Effector memory CD8-positive, alpha-beta T cell (primary cell): ENCODE measurements around the gene NEURL2.
"Not testable (repeated sequence)": the region's sequence is repeated elsewhere in the genome, so short reads cannot be mapped to it uniquely, and the experiment has no call there.

Experiments
- ATAC-seq: fragments of 150-1000 bp; cut with Tn5 transposase; replicated peaks from 2 replicates; pipeline ENCODE4 v1.10.0; 2021; ENCODE audit warnings: mild to moderate bottlenecking, moderate library complexity
- DNase-seq, 3 experiments: peaks; one replicate each; pipeline ENCODE4 v3.0.0; 2021
- H3K27ac Mint-ChIP-seq, 2 donors: one replicate each; pipeline ENCODE4 v1.8.0; 2022; ENCODE audit warnings: mild to moderate bottlenecking in 2 of 2, mixed read lengths in 2 of 2, moderate library complexity in 2 of 2
- H3K27me3 Mint-ChIP-seq, 2 donors: one replicate each; pipeline ENCODE4 v1.8.0; 2022; ENCODE audit warnings: mixed read lengths in 2 of 2
- H3K36me3 Mint-ChIP-seq: one replicate; pipeline ENCODE4 v1.8.0; 2022; ENCODE audit warnings: mild to moderate bottlenecking, moderate library complexity, mixed read lengths; ENCODE audit not compliant: insufficient read depth
- H3K4me1 Mint-ChIP-seq, 2 donors: one replicate each; pipeline ENCODE4 v1.8.0; 2022; ENCODE audit warnings: low read depth in 2 of 2, mixed read lengths in 2 of 2
- H3K4me3 Mint-ChIP-seq, 2 donors: one replicate each; pipeline ENCODE4 v1.8.0; 2022; ENCODE audit warnings: mild to moderate bottlenecking in 2 of 2, mixed read lengths in 2 of 2, moderate library complexity in 2 of 2
- H3K9me3 Mint-ChIP-seq, 2 donors: one replicate each; pipeline ENCODE4 v1.8.0; 2022; ENCODE audit warnings: mixed read lengths in 2 of 2

The NEURL2 gene

GRCh38 chr20:45912344-45912682, 21.3 kb upstream of the NEURL2 start:
- H3K9me3 Mint-ChIP-seq, result no peaks in the 10 kb centered on the region
- peaks cover 6% of the 10 kb centered on the region for H3K36me3 Mint-ChIP-seq
- peak overlapping the region in 1 of 2 donors; percentile 41 for H3K27ac Mint-ChIP-seq
- ATAC-seq (no peak), DNase-seq (no peak)
- peak overlapping the region; percentile 68 to 85 for H3K4me3 Mint-ChIP-seq
- peaks cover 0 to 21% of the 10 kb centered on the region in 2 donors for H3K27me3 Mint-ChIP-seq
- peaks cover 11 to 16% of the 10 kb centered on the region in 2 donors for H3K4me1 Mint-ChIP-seq

GRCh38 chr20:45911486-45912343, 20.7 kb upstream of the NEURL2 start, which contains the start of gene PLTP:
Gene PLTP (minus strand): TSS chr20:45912155. CDS start chr20:45911452, 703 bp downstream.
- Mint-ChIP-seq H3K4me3 (peak within 1 kb of the TSS; percentile 68 to 85), H3K27ac (peak within 1 kb of the TSS; percentile 41 to 50), H3K9me3 (no peaks in the 10 kb centered on the region), H3K27me3 (peaks cover 0 to 18% of the 10 kb centered on the region in 2 donors), H3K4me1 (peaks cover 11 to 16% of the 10 kb centered on the region in 2 donors), H3K36me3 (peaks cover 6% of the 10 kb centered on the region)
- DNase-seq, result peak; percentile 35 to 39 (median 38)
- ATAC-seq, result peak; percentile 47

- Mint-ChIP-seq H3K27ac (peak overlapping the region; percentile 33 to 50), H3K36me3 (peaks cover 6% of the 10 kb centered on the region), H3K9me3 (no peaks in the 10 kb centered on the region), H3K4me3 (peak overlapping the region; percentile 68 to 85), H3K4me1 (peaks cover 11 to 16% of the 10 kb centered on the region in 2 donors), H3K27me3 (peaks cover 0 to 9% of the 10 kb centered on the region in 2 donors)
- DNase-seq, result peak; percentile 87 to 92 (median 88)
- ATAC-seq, result peak; percentile 84
Measured at GRCh38 chr20:45910670-45911485, 19.9 kb upstream of the NEURL2 start.

- H3K4me1 Mint-ChIP-seq, result peaks cover 11 to 16% of the 10 kb centered on the region in 2 donors
- H3K9me3 Mint-ChIP-seq, result no peaks in the 10 kb centered on the region
- DNase-seq (no peak), ATAC-seq (no peak)
- H3K27ac Mint-ChIP-seq, result peak overlapping the region; percentile 33 to 50
- H3K27me3 Mint-ChIP-seq, result peaks cover 0 to under 1% of the 10 kb centered on the region in 2 donors
- peak overlapping the region; percentile 68 to 85 for H3K4me3 Mint-ChIP-seq
- H3K36me3 Mint-ChIP-seq, result peaks cover 6% of the 10 kb centered on the region
Measured at GRCh38 chr20:45909817-45910669, 19.0 kb upstream of the NEURL2 start.

GRCh38 chr20:45909336-45909808, 18.4 kb upstream of the NEURL2 start:
- ATAC-seq (no peak), DNase-seq (no peak)
- Mint-ChIP-seq H3K4me3 (no peak overlapping the region), H3K27ac (no peak overlapping the region), H3K36me3 (peaks cover 6% of the 10 kb centered on the region), H3K27me3 (no peaks in the 10 kb centered on the region), H3K9me3 (no peaks in the 10 kb centered on the region), H3K4me1 (peaks cover 11 to 16% of the 10 kb centered on the region in 2 donors)

GRCh38 chr20:45908084-45908483, 17.1 kb upstream of the NEURL2 start:
- ATAC-seq, result no peak
- Mint-ChIP-seq H3K36me3 (peaks cover 6% of the 10 kb centered on the region), H3K27ac (peak overlapping the region in 1 of 2 donors; percentile 14)

GRCh38 chr20:45907219-45907948, 16.4 kb upstream of the NEURL2 start:
- no peak for DNase-seq
- ATAC-seq, result no peak
- no peaks in the 10 kb centered on the region for H3K27me3 Mint-ChIP-seq
- no peaks in the 10 kb centered on the region for H3K9me3 Mint-ChIP-seq
- H3K36me3 Mint-ChIP-seq, result peaks cover 6% of the 10 kb centered on the region
- no peak overlapping the region for H3K4me3 Mint-ChIP-seq
- no peak overlapping the region for H3K27ac Mint-ChIP-seq
- H3K4me1 Mint-ChIP-seq, result peaks cover 11 to 16% of the 10 kb centered on the region in 2 donors

More at GRCh38 chr20:45908084-45908483, 17.1 kb upstream of the NEURL2 start:
- Mint-ChIP-seq H3K9me3 (no peaks in the 10 kb centered on the region), H3K4me3 (no peak overlapping the region), H3K4me1 (peaks cover 11 to 16% of the 10 kb centered on the region in 2 donors), H3K27me3 (no peaks in the 10 kb centered on the region)
- no peak for DNase-seq

- peaks cover under 1% of the 10 kb centered on the region for H3K36me3 Mint-ChIP-seq
- peaks cover 1 to 2% of the 10 kb centered on the region in 2 donors for H3K4me1 Mint-ChIP-seq
- DNase-seq (no peak), ATAC-seq (no peak)
- H3K9me3 Mint-ChIP-seq, result no peaks in the 10 kb centered on the region
- H3K4me3 Mint-ChIP-seq, result no peak overlapping the region
- no peak overlapping the region for H3K27ac Mint-ChIP-seq
- H3K27me3 Mint-ChIP-seq, result no peaks in the 10 kb centered on the region
Measured at GRCh38 chr20:45905505-45906079, 14.6 kb upstream of the NEURL2 start.

DNA sequence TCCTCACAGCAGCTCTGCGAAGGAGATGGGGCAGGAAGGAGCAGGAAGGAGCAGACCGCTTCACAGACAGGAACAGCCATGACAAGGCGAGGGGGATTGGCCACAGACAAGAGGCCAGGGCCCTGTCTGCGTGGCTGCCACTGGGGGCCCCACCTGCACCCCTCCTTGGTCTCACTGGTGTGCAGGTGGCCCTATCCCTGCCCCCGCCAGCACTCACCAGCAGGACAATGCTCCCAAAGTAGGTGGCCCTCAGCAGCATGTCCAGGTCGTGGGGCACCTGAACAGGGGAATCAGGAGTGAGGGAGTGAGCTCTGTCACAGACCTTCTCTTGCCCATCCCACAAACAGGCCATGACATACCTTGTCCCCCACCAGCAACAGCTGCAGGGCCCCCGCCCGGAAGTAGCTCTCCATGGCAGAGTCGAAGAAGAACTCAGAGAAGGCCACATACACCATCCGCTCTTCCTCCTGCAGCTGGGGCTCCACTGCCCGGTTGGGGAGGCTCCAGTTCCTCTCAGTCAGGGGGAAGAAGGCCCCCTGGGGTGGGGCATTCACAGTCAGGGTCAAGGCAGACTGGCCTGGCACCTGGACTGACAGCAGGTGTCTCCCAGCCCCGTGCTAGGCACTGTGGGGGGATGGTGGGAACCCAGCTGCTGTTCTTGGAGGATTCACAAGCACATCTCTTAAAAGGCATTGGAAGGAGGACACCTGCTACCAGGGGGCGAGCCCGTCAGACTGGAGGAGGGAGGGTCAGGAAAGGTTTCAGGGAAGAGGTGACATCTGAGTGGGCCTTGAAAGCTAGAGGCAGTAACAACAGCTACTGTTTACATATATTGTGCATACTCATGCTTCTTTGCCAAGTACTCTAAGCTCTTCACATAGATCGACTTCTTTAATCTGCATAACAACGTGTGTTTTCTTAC, 13.8 kb upstream of the NEURL2 start:
- Mint-ChIP-seq H3K36me3 (no peaks in the 10 kb centered on the region), H3K27me3 (no peaks in the 10 kb centered on the region), H3K9me3 (no peaks in the 10 kb centered on the region), H3K4me1 (no peaks in the 10 kb centered on the region), H3K27ac (peak overlapping the region in 1 of 2 donors; percentile 38), H3K4me3 (no peak overlapping the region)
- DNase-seq (no peak), ATAC-seq (no peak)

DNA sequence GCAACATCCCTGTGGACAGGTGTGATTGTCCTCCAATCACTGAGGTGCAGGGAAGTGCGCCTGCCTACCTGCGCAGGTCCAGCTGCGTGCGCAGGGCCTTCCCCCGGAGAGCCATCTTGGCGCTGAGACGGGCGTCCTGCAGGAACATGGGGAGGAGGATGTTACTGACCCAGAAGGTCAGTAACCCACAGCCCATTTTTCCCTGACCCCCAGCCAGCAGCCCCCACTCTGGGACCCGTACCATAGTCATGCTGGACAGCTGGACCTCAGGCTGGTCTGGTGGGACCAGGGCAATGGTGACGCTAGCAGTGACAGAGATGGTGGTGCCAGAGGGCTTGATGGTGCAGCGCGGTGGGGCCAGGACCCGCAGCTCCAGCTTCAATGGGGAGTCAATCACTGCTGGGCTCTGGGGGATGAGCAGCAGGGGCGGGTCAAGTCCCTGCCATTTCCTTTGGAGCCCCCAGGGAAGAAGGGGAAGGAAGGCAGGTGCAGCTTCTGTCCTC, 11.2 kb upstream of the NEURL2 start:
- Mint-ChIP-seq H3K27me3 (no peaks in the 10 kb centered on the region), H3K36me3 (peaks cover 3% of the 10 kb centered on the region)
- ATAC-seq, result no peak

GRCh38 chr20:45901332-45901731, 10.3 kb upstream of the NEURL2 start:
- H3K9me3 Mint-ChIP-seq, ATAC-seq, DNase-seq, H3K27ac Mint-ChIP-seq, H3K4me3 Mint-ChIP-seq, H3K36me3 Mint-ChIP-seq, H3K4me1 Mint-ChIP-seq, H3K27me3 Mint-ChIP-seq: not testable (repeated sequence)

More for the DNA sequence above, 11.2 kb upstream of the NEURL2 start:
- H3K4me1 Mint-ChIP-seq, result no peaks in the 10 kb centered on the region
- H3K4me3 Mint-ChIP-seq, result no peak overlapping the region
- no peaks in the 10 kb centered on the region for H3K9me3 Mint-ChIP-seq
- no peak overlapping the region for H3K27ac Mint-ChIP-seq
- no peak for DNase-seq
